Suprapubic skin (tissue), 4 donors: ENCODE data around the gene HAPSTR1. TPM values are rescaled to one million over a fixed set of nuclear protein-coding genes. Genes with fewer than 3 reads are reported as not detected.

ENCODE experiments used
- DNase-seq, 2 donors: peaks; one replicate each; pipeline ENCODE4 v3.0.0-alpha.2; 2019; ENCODE audit warnings: low spot score in 2 of 2
- H3K27ac ChIP-seq: fragments of 200-600 bp; sonication (generic); one replicate; pipeline ENCODE4 v1.5.1; 2019
- H3K27me3 ChIP-seq: fragments of 200-600 bp; sonication (generic); one replicate; pipeline ENCODE4 v1.5.1; 2019
- H3K36me3 ChIP-seq: fragments of 200-600 bp; sonication (generic); one replicate; pipeline ENCODE4 v1.5.1; 2019
- H3K4me1 ChIP-seq: fragments of 200-600 bp; sonication (generic); one replicate; pipeline ENCODE4 v1.5.1; 2019
- H3K4me3 ChIP-seq: fragments of 200-600 bp; sonication (generic); one replicate; pipeline ENCODE4 v1.5.1; 2019; ENCODE audit warnings: mild to moderate bottlenecking
- H3K9me3 ChIP-seq: fragments of 200-600 bp; sonication (generic); one replicate; pipeline ENCODE4 v1.5.1; 2019
- CTCF ChIP-seq, 2 donors: fragments of 200-600 bp in 1 of 2; fragments of 450-650 bp in 1 of 2; sonication (generic) in 1 of 2; IDR thresholded peaks; one replicate each; pipeline ENCODE4 v1.5.1; 2016 to 2019; ENCODE audit warnings: antibody characterized with exemption in 2 of 2, mild to moderate bottlenecking in 1 of 2, moderate library complexity in 1 of 2
- EP300 ChIP-seq: sonication (generic); formaldehyde crosslinking; IDR thresholded peaks from one replicate; pipeline ENCODE4 v1.6.1; 2017; ENCODE audit warnings: antibody characterized with exemption
- POLR2A ChIP-seq, 2 donors: fragments of 450-650 bp; IDR thresholded peaks; one replicate each; pipeline ENCODE4 v1.6.1; 2017; ENCODE audit warnings: antibody characterized with exemption in 2 of 2, mild to moderate bottlenecking in 2 of 2, moderate library complexity in 2 of 2
- POLR2AphosphoS5 ChIP-seq, 3 donors: sonication (generic); formaldehyde crosslinking; IDR thresholded peaks; one replicate each; pipeline ENCODE4 v1.6.1; 2017; ENCODE audit warnings: antibody characterized with exemption in 3 of 3
- WGBS: methylation state at CpG from one replicate; pipeline ENCODE4 v1.1.5; 2018; 5-methylcytosine and 5-hydroxymethylcytosine counted together
- total RNA-seq, 4 donors: library from RNA; depleted of rRNA; stranded (reverse); fragments of >200 nt; gene quantifications; one replicate each; pipeline ENCODE4 v1.1.0, GENCODE V29; 2016

Gene HAPSTR1
- total RNA-seq, 4 donors from 2014 or later = 40.4 to 52.7 (median 47.4) TPM

GRCh38 chr16:9090101-9090959 lies 1.1 kb upstream of the HAPSTR1 start:
- peak; percentile 80 to 81 for DNase-seq
- Histone ChIP-seq H3K9me3 (no peaks in the 10 kb centered on the region), H3K27ac (peak overlapping the region; percentile 64), H3K4me3 (peak overlapping the region; percentile 75), H3K4me1 (peaks cover 35% of the 10 kb centered on the region), H3K27me3 (no peaks in the 10 kb centered on the region), H3K36me3 (no peaks in the 10 kb centered on the region)
- WGBS = 16% methylated on average over 16 of the region's 85 CpGs
- TF ChIP-seq POLR2AphosphoS5 (IDR thresholded peaks at IDR 0.05) (peak in 1 of 3 donors; percentile 45), EP300 (no peak), POLR2A (IDR thresholded peaks at IDR 0.05) (no peak)

- DNase-seq = peak in 1 of 2 donors; percentile 76
- Histone ChIP-seq H3K27ac (peak overlapping the region; percentile 95), H3K4me1 (peaks cover 50% of the 10 kb centered on the region), H3K9me3 (no peaks in the 10 kb centered on the region), H3K27me3 (no peaks in the 10 kb centered on the region), H3K36me3 (no peaks in the 10 kb centered on the region), H3K4me3 (peak overlapping the region; percentile 75)
- TF ChIP-seq POLR2A (IDR thresholded peaks at IDR 0.05) (no peak), CTCF (IDR thresholded peaks at IDR 0.05) (no peak), EP300 (no peak), POLR2AphosphoS5 (IDR thresholded peaks at IDR 0.05) (no peak)
- 0% methylated on average over 4 of the region's 51 CpGs for WGBS
These were observed 430 bp downstream of the HAPSTR1 start for GRCh38 chr16:9091867-9092281.

- Histone ChIP-seq H3K4me1 (peaks cover 56% of the 10 kb centered on the region), H3K9me3 (no peaks in the 10 kb centered on the region)
- TF ChIP-seq CTCF (IDR thresholded peaks at IDR 0.05) (no peak), POLR2A (IDR thresholded peaks at IDR 0.05) (no peak), EP300 (no peak), POLR2AphosphoS5 (IDR thresholded peaks at IDR 0.05) (no peak)
These were observed 986 bp downstream of the HAPSTR1 start for GRCh38 chr16:9092282-9092977.

GRCh38 chr16:9092978-9093344 lies 1.5 kb downstream of the HAPSTR1 start:
- Histone ChIP-seq H3K27me3 (no peaks in the 10 kb centered on the region), H3K36me3 (peaks cover 5% of the 10 kb centered on the region), H3K4me3 (peak overlapping the region; percentile 75), H3K27ac (peak overlapping the region; percentile 95), H3K9me3 (no peaks in the 10 kb centered on the region), H3K4me1 (peaks cover 61% of the 10 kb centered on the region)
- TF ChIP-seq EP300 (no peak), POLR2AphosphoS5 (IDR thresholded peaks at IDR 0.05) (no peak), CTCF (IDR thresholded peaks at IDR 0.05) (no peak), POLR2A (IDR thresholded peaks at IDR 0.05) (no peak)
- WGBS = 1% methylated on average over 10 of the region's 18 CpGs
- no peak for DNase-seq

More at GRCh38 chr16:9092282-9092977, 986 bp downstream of the HAPSTR1 start:
- peak; percentile 77 to 83 for DNase-seq
- under 1% methylated on average over 31 of the region's 64 CpGs for WGBS
- Histone ChIP-seq H3K27me3 (no peaks in the 10 kb centered on the region), H3K36me3 (no peaks in the 10 kb centered on the region), H3K4me3 (peak overlapping the region; percentile 75), H3K27ac (peak overlapping the region; percentile 95)

- peaks cover 74% of the 10 kb centered on the region for H3K4me1 ChIP-seq
- no peak for DNase-seq
- no peaks in the 10 kb centered on the region for H3K27me3 ChIP-seq
- H3K4me3 ChIP-seq = peak overlapping the region; percentile 75
- no peaks in the 10 kb centered on the region for H3K9me3 ChIP-seq
- TF ChIP-seq POLR2AphosphoS5 (IDR thresholded peaks at IDR 0.05) (no peak), POLR2A (IDR thresholded peaks at IDR 0.05) (no peak), EP300 (no peak), CTCF (IDR thresholded peaks at IDR 0.05) (no peak)
- H3K27ac ChIP-seq = no peak overlapping the region
- peaks cover 5% of the 10 kb centered on the region for H3K36me3 ChIP-seq
- WGBS = 24% methylated on average over 8 of the region's 8 CpGs
These were observed 2.8 kb downstream of the HAPSTR1 start for GRCh38 chr16:9094011-9094846.
